ENCODE results near the gene UBE2R2. TPM values are rescaled to one million over a fixed set of nuclear protein-coding genes. Genes with fewer than 3 reads are reported as not detected.

Gene UBE2R2, protein sequence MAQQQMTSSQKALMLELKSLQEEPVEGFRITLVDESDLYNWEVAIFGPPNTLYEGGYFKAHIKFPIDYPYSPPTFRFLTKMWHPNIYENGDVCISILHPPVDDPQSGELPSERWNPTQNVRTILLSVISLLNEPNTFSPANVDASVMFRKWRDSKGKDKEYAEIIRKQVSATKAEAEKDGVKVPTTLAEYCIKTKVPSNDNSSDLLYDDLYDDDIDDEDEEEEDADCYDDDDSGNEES
- total RNA-seq = 24.6 and 25.4 TPM in 2 replicates

DNA sequence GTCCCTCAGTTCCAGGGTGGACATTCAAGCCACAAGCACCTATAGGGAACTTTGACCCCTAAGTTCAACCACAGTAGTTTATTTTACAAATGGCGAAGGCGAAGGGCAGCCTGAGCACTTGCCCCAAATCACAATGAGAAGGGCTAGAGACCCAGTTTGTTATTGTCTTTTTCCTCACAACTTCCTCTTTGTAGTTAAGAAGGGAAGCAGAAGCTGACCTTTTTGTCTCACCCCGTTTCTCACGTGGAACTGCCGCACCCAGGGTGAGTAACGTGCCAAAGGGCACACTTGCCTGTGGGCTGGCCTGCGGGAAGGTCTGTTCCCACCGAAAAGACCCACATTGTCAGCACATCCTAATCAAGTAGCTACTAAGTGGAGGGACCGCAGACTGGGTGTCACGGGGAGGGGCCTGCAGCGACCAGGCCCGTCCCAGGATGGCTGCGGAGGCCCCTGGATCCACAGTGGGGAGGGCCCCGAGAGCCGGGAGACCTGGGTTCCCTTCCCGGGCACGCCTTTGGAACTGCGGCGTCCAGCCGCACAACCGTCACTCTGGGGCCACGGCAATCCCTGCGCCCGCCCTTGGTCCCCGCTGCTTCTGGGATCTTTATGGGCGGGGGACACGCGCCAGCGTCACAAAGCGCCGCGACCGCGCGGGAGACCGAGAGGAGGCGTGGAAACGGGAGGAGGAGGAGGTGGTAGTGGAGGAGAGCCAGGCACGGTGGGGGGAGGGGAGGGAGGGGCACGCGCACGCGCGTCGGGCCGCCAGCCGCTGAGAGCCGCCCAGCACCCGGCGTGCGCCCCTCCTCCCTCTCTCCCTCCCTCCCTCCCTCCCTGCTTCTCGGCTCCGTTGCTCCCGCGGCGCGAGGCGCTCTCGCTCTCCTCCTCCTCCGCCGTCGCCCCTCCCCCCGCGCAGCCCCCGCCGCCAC is at the start of gene UBE2R2:
TSS of gene UBE2R2 (plus strand) at position 834 of the 926 bp plus-strand sequence. CDS start 598 bp downstream, outside the sequence.

DNA sequence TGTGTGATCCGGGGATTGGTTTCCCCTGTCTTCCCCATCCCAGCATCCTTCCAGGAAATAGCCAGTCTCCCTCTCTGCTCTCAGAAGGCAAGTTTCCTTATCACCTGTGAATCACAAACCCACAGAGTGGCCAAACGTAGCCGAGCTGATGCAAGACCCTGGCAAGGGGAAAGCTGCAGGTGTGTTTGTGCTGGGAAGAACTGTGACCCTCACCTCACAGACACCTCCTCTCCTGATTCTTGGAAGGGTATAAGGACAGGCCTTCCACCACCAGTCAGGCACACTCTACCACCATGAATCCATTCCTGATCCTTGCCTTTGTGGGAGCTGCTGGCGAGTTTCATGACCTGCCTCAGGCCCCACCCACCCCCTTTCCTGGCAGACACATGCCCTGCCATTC is 21.7 kb upstream of the UBE2R2 start, which contains the start of gene PRSS3:
TSS of gene PRSS3 (plus strand) at position 281 of the 400 bp plus-strand sequence. CDS start at position 294, 13 bp downstream.

Other genes with a start within 250 kb of the UBE2R2 start
- 13.4 and 19.8 TPM in 2 replicates for gene PRSS3, start 21.6 kb upstream of the UBE2R2 start, total RNA-seq
- gene UBAP2, start 231.7 kb downstream of the UBE2R2 start, total RNA-seq = 17.7 and 25.8 TPM in 2 replicates

Measured in mammary microvascular endothelial cell (primary cell).